HuH-7.5 (cell line): ENCODE data around the gene ENDOG.
"Not testable (repeated sequence)": the region's sequence is repeated elsewhere in the genome, so short reads cannot be mapped to it uniquely, and the experiment has no call there.

Experiments used
- DNase-seq: peaks from one replicate; pipeline ENCODE4 v3.0.0; 2011; ENCODE audit warnings: low spot score

ENDOG gene

GRCh38 chr9:128818099-128818838 is at the start of gene ENDOG:
Gene ENDOG, plus strand, starts transcription at chr9:128818500. Its CDS starts 185 bp downstream, at chr9:128818685.
- peak; percentile 100 for DNase-seq

GRCh38 chr9:128768606-128769005 is 49.7 kb upstream of the ENDOG start:
- no peak for DNase-seq

GRCh38 chr9:128770286-128771030 is 47.8 kb upstream of the ENDOG start:
- DNase-seq: no peak

- no peak for DNase-seq
These were observed 47.1 kb upstream of the ENDOG start for GRCh38 chr9:128771094-128771721.

- DNase-seq: peak; percentile 95
These were observed 46.4 kb upstream of the ENDOG start, which contains the start of gene ZER1 for GRCh38 chr9:128771745-128772519. Gene ZER1, minus strand, starts transcription at chr9:128771927. Its CDS starts 16,362 bp downstream, at chr9:128755565.

- no peak for DNase-seq
These were observed 45.3 kb upstream of the ENDOG start for GRCh38 chr9:128773049-128773448.

DNA sequence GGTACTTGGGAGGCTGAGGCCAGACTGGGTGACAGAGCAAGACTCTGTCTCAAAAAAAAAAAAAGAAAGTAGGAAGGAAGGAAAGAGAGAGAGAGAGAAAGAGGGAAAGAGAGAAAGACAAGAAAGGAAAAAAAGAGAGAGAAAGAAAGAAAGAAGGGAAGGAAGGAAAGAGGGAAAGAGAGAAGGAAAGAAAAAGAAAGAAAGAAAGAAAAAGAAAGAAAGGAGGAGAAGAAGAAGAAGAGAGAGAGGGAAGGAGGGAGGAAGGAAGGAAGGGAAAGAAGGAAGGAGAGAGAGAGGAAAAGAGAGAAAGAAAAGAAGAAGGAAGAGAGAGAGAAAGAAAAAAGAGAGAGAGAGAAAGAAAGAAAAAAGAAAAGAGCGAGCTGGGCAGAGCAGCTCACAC is 43.5 kb upstream of the ENDOG start:
- no peak for DNase-seq

DNA sequence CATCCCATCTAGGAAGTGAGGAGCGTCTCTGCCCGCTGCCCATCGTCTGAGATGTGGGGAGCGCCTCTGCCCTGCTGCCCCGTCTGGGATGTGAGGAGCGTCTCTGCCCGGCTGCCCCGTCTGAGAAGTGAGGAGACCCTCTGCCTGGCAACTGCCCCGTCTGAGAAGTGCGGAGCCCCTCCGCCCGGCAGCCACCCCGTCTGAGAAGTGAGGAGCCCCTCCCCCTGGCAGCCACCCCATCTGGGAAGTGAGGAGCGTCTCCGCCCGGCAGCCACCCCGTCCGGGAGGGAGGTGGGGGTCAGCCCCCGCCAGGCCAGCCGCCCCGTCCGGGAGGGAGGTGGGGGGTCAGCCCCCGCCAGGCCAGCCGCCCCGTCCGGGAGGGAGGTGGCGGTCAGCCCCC is 38.2 kb upstream of the ENDOG start:
- DNase-seq: not testable (repeated sequence)

GRCh38 chr9:128781187-128782070 is 36.9 kb upstream of the ENDOG start:
- no peak for DNase-seq

DNA sequence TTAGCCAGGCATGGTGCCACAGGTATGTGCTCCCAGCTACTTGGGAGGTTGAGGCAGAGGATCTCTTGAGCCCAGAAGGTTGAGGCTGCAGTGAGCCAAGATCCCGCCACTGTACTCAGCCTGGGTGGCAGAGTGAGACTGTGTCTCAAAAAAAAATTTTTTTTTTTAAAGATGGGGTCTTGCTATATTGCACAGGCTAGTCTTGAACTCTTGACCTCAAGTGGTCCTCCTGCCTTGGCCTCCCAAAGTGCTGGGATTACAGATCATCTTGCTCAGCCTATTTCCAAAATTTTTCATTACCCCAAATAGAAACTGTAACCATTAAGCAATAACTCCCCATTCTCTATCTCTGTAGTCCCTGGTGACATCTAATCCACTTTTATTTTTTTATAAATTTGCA is 35.6 kb upstream of the ENDOG start:
- no peak for DNase-seq

DNA sequence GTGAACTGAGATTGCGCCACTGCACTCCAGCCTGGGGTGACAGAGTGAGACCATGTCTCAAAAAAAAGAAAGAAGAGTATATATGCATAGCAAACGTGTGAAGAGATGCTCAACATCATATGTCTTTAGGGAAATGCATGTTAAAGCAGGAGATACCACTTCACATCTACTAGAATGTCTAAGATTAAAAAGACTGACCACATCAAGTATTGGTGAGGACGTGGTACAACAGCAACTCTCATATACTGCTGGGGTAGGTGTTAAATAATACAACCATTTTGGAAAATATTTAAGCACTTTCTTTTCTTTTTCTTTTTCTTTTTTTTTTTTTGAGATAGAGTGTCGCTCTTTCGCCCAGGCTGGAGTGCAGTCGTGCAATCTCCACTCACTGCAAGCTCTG is 32.9 kb upstream of the ENDOG start:
- DNase-seq: no peak

- peak; percentile 94 for DNase-seq
These were observed 31.4 kb upstream of the ENDOG start, which contains the start of gene TBC1D13 for GRCh38 chr9:128786681-128787601. Gene TBC1D13, plus strand, starts transcription at chr9:128787253. Its CDS starts 101 bp downstream, at chr9:128787354.

GRCh38 chr9:128787659-128788058 is 30.6 kb upstream of the ENDOG start:
- DNase-seq: no peak

DNA sequence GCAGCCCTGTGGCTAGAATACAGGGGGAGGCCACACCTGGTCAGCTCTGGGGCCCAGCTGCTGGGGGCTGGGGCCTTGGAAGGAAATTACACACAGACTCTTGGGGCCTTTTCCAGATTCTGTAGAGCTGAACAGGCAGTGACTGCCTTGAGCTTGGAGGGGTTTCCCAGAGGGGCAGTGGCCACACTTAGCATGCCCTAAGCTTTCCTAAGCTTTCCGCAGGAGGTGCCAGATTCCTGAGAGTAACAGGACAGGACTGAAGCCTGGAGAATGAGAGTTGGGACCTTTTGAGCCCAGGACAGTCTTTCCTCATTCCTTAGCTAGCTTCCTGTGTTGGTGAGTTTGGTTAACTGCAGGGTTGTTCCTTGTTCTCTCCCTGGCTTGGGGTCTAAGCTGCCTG is 29.9 kb upstream of the ENDOG start:
- no peak for DNase-seq

DNA sequence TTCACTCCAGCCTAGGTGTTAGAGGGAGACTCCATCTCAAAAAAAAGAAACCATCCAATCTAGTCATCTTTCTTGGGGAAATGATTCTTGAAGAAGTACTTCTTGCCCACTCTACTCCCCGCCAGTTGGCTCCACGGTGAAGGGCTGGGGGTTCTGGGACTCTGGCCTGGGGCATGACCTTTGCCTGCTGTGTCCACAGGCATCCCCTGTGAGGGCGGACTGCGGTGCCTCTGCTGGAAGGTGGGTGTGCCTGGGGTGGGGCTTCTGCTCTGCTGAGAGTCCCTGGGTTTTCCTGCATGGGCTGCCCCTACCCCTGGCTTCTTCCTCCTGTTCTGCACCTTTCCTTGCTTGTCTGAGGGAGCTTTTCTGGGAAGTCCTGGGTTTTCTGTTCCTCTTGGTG is 27.8 kb upstream of the ENDOG start:
- no peak for DNase-seq

GRCh38 chr9:128792134-128792533 is 26.2 kb upstream of the ENDOG start:
- no peak for DNase-seq

GRCh38 chr9:128792978-128793686 is 25.2 kb upstream of the ENDOG start:
- no peak for DNase-seq

DNA sequence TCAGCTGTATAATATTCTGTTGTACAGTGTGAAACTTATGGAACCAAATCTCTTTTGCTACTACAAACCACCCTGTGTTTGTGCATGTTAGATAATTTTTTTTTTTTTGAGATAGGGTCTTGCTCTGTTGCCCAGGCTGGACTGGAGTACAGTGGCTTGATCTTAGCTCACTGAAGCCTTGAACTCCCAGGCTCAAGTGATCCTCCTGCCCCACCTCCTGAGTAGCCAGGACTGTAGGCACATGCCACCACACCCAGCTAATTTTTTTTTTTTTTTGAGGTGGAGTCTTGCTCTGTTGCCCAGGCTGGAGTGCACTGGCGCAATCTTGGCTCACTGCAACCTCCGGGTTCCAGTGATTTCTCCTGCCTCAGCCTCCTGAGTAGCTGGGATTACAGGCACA is 23.3 kb upstream of the ENDOG start:
- DNase-seq: not testable (repeated sequence)

- DNase-seq: no peak
These were observed 19.4 kb upstream of the ENDOG start for GRCh38 chr9:128798896-128799295.
